AG04450 (cell line): ENCODE results near the gene CHRM5. TPM values are rescaled to one million over a fixed set of nuclear protein-coding genes. Genes with fewer than 3 reads are reported as not detected.
"Not testable (repeated sequence)": the region's sequence is repeated elsewhere in the genome, so short reads cannot be mapped to it uniquely, and the experiment has no call there.

Experiments used
- CTCF ChIA-PET: fragments of 300-600, 350-600 bp; formaldehyde crosslinking; extraction: SDS; loops from one replicate; lab custom pipeline; 2022; ENCODE audit warnings: antibody characterized with exemption, inconsistent platforms; lab: Charles Lee
- POLR2A ChIA-PET: fragments of 350-600 bp; formaldehyde crosslinking; extraction: SDS; loops from one replicate; lab custom pipeline; 2021; ENCODE audit warnings: antibody characterized with exemption, inconsistent platforms; lab: Yijun Ruan, JAX
- DNase-seq: peaks from one replicate; pipeline ENCODE4 v3.0.0-alpha.2; 2011; ENCODE audit warnings: low read depth, low spot score
- H3K27ac ChIP-seq: one replicate; pipeline ENCODE4 v1.5.1; 2012; ENCODE audit warnings: low read depth, low read length, control low read depth
- H3K27me3 ChIP-seq: one replicate; pipeline ENCODE4 v1.6.0; 2012; ENCODE audit warnings: low read length; ENCODE audit not compliant: control insufficient read depth, insufficient read depth
- H3K4me3 ChIP-seq: 2 replicates; pipeline ENCODE4 v1.5.1; 2011; ENCODE audit warnings: mild to moderate bottlenecking, low read depth, low read length, control low read depth
- H3K9me3 ChIP-seq: 2 replicates; pipeline ENCODE4 v1.5.1; 2012; ENCODE audit warnings: low read length; ENCODE audit not compliant: control insufficient read depth, insufficient read depth
- CTCF ChIP-seq: IDR thresholded peaks from 2 replicates; pipeline ENCODE4 v1.5.1; 2011; ENCODE audit warnings: low read depth, low read length, control low read depth, inconsistent platforms
- polyA plus RNA-seq: library from polyadenylated mRNA; depleted of rRNA; stranded (reverse); fragments of >200 nt; gene quantifications from 2 replicates; pipeline ENCODE4 v1.2.3, GENCODE V29; 2011

CHRM5 gene
- polyA plus RNA-seq, 1 experiment: 0.02 TPM

- DNase-seq: no peak
- no peak overlapping the region for H3K4me3 ChIP-seq
- H3K27me3 ChIP-seq: no peaks in the 10 kb centered on the region
- ChIA-PET CTCF (no interaction called here), POLR2A (no interaction called here)
- TF ChIP-seq CTCF: no peak
- H3K9me3 ChIP-seq: no peaks in the 10 kb centered on the region
- H3K27ac ChIP-seq: no peak overlapping the region
Observed at GRCh38 chr15:34043813-34044212, 75.5 kb downstream of the CHRM5 start.

- Histone ChIP-seq H3K9me3 (peaks cover 8% of the 10 kb centered on the region; the same call in 1 of the 2 replicates), H3K27ac (no peak overlapping the region), H3K27me3 (no peaks in the 10 kb centered on the region), H3K4me3 (no peak overlapping the region)
- CTCF ChIA-PET: interaction anchor here (1.6 kb wide), 1 partner anchor 52 kb away, joined by 3 read pairs; no protein-coding TSS in a partner anchor
- DNase-seq: no peak
- no peak for TF ChIP-seq CTCF
- POLR2A ChIA-PET: no interaction called here
Observed at GRCh38 chr15:34046471-34047145, 78.3 kb downstream of the CHRM5 start.

GRCh38 chr15:34047893-34048775 lies 79.8 kb downstream of the CHRM5 start:
- POLR2A ChIA-PET: interaction anchor here (1.2 to 1.5 kb wide), 2 partner anchors 8 to 9 kb away, joined by 3 to 7 read pairs; partner anchors contain the start of gene AVEN
- peak overlapping the region; percentile 31 for H3K27ac ChIP-seq
- no peaks in the 10 kb centered on the region for H3K27me3 ChIP-seq
- no peak for TF ChIP-seq CTCF
- H3K4me3 ChIP-seq: no peak overlapping the region
- DNase-seq: no peak
- H3K9me3 ChIP-seq: peaks cover 8% of the 10 kb centered on the region; the same call in 1 of the 2 replicates
- CTCF ChIA-PET: interaction anchor here (0.5 to 1.6 kb wide), 3 partner anchors 21 to 54 kb away, joined by 3 read pairs; no protein-coding TSS in a partner anchor

GRCh38 chr15:34049112-34049511 lies 80.8 kb downstream of the CHRM5 start:
- peak; percentile 53 for DNase-seq
- peaks cover 8% of the 10 kb centered on the region; the same call in 1 of the 2 replicates for H3K9me3 ChIP-seq
- no peak for TF ChIP-seq CTCF
- no peak overlapping the region for H3K4me3 ChIP-seq
- POLR2A ChIA-PET: interaction anchor here (1.2 kb wide), 1 partner anchor 10 kb away, joined by 7 read pairs; the partner anchor contains the start of gene AVEN
- CTCF ChIA-PET: interaction anchor here (0.6 to 0.8 kb wide), 2 partner anchors 13 to 24 kb away, joined by 3 to 5 read pairs; no protein-coding TSS in a partner anchor
- H3K27ac ChIP-seq: peak overlapping the region; percentile 3
- H3K27me3 ChIP-seq: no peaks in the 10 kb centered on the region

- CTCF ChIA-PET, POLR2A ChIA-PET, H3K4me3 ChIP-seq, DNase-seq, H3K27ac ChIP-seq, H3K27me3 ChIP-seq, H3K9me3 ChIP-seq: not testable (repeated sequence)
Observed at GRCh38 chr15:34050385-34050784, 82.1 kb downstream of the CHRM5 start.
